ENCODE results near the gene FOXE1.

DNA sequence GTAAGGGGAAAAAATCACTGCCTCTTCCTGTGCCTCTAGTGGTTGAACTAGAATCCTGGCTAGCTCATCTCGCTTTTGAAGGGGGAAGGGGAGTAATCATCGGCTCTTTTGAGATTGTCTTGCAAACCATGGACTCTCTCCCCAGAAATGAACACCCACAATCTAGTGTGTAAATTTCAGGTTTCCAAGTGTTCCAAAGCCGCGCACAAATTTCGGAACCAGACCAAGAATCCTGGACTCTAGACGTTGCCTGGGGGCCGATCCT is 4.9 kb upstream of the FOXE1 start:
- TF ChIP-seq, protein P1, sequence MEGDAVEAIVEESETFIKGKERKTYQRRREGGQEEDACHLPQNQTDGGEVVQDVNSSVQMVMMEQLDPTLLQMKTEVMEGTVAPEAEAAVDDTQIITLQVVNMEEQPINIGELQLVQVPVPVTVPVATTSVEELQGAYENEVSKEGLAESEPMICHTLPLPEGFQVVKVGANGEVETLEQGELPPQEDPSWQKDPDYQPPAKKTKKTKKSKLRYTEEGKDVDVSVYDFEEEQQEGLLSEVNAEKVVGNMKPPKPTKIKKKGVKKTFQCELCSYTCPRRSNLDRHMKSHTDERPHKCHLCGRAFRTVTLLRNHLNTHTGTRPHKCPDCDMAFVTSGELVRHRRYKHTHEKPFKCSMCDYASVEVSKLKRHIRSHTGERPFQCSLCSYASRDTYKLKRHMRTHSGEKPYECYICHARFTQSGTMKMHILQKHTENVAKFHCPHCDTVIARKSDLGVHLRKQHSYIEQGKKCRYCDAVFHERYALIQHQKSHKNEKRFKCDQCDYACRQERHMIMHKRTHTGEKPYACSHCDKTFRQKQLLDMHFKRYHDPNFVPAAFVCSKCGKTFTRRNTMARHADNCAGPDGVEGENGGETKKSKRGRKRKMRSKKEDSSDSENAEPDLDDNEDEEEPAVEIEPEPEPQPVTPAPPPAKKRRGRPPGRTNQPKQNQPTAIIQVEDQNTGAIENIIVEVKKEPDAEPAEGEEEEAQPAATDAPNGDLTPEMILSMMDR (IDR thresholded peaks at IDR 0.05): no peak
- TF ChIP-seq ZFX (IDR thresholded peaks at IDR 0.05; ENCODE audit: borderline replicate concordance): no peak
